GM21390 (cell line): ENCODE results near the gene AUTS2.

ENCODE experiments used
- ATAC-seq: cut with Tn5 transposase; IDR thresholded peaks from one replicate; pipeline ENCODE4 v1.9.1; 2021; ENCODE audit not compliant: unreplicated experiment

Gene AUTS2

DNA sequence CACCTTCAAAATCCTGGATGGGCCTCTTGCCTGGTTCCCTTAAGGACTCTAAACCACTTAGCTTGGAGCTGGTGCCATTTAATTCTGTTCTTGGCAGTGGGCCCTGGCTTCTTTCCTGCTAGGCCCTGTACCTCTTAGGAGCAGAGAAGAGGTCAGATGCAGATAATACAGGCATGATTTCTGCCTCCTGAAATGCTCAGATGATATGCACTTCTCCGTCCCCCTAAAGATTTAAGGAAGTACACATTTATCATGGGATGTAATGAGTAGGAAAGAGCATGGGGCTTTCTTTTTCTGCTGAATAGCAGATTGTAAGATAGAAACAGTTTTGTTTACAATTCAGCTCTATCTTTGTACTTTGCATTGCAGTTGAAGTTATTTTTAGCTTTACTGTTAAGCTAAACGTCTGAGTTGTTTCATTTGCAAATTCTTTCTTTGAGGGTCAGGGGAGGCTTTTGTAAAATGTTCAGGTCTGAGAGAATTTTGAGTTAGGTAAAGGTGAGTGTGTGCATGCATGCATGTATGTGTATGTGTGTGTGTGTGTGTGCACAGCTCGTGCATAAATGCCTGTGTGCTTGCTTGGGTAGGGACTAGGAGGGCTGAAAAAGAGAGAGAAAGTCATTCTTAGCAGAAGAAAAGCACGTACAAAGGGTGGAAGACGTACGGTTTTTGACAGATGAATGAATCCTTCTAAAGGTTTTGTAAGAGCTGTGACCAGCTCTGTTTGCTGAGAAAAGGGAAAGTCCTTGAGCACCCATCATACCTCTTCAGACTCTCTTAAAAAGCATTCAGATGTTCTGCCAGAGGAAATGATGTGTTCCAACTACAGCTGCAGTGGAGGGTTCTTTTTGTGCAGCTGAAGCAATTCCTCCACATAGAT is 364.2 kb downstream of the AUTS2 start:
- peak; percentile 53 for ATAC-seq

DNA sequence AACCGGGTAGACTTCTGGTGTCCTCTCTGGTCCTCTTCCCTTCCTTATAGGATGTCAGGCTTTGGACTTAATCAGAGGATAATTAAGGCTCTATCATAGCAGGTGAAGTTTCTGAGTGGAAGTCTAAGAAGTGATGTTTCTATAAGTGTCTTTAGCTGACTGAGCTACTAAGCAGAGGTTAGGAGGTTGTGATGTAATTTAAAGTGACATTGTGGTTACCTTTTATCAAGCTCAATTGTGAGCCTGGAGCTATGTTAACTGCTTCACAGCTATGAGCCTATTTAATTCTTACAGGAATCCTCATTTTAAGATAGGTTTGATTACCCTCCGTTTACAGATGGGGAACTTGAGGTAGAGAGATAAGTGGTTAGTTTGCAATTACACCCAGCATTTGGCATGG is 365.1 kb downstream of the AUTS2 start:
- ATAC-seq: no peak

DNA sequence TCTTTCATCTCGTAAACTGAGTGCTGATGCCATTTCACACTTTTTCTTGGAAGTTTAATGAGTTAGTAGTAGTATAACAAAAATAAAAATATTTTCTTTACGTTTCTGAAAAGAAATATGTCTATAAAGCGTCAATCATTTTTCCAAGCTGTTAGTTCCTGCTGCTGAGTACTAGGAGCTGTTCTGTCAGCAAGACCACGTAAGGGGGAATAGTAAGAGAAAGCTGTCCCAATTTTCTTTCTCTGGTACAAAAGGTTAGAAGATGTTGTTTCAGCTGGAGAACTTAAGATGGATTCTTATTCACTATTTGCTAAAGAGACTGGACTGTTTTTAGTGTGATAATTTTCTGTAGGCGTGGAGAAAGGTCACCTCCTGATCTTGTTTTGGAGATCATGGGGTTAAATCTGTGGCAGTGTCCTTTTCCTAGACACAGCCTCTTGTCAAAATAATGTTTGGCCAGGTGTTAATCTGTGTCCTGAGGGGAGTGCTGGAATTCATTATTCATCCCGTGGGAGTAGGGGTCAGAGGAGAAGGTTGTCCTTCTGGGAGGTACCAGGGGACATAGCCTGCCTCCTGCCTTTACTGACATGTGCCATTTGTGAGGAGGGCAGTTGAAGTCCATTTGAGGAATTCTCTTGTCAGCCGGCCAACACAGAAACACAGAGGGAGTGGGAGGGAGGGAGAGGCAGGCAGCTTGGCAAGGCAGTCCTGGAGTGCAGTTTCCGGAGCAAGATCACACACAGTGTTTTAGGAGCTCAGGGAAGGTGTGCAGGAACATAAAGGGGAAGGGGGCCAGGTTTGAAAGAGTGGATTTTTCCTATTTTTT is 368.7 kb downstream of the AUTS2 start:
- no peak for ATAC-seq

DNA sequence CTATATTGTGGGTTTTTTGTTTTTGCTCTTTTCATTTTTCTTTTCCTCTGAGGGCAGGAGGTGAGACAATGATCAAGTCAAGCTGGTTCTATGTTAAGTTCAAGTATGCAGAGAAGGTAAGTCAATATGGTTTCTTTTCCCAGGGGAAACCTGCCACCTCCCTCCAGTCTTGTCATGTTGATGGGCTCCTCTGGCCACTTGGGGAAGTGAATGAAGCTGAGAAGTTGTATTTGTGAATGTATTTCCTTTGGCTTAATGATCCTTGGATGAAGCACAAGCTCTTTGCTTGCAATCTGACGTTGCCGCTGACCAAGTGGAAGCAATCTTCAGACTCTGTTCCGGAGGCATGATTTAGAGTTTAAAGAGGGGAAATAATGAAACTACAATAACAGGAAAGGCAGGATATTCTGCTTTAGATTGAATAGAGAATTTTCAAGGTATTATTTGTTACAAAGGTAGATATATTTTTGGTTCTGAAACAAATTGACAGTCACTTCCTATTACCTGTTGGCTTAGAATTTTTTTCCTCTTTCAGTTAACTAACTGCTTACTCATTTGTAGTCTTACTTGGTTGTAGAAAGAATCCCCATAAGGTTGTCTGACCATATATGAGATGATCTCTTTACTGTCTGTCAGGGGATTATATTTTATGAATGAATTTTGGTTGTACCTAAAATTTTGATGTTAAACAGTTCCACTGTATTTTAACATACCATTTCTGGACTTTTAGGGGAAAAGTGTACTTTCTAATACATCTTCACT is 369.6 kb downstream of the AUTS2 start:
- ATAC-seq: peak; percentile 77

DNA sequence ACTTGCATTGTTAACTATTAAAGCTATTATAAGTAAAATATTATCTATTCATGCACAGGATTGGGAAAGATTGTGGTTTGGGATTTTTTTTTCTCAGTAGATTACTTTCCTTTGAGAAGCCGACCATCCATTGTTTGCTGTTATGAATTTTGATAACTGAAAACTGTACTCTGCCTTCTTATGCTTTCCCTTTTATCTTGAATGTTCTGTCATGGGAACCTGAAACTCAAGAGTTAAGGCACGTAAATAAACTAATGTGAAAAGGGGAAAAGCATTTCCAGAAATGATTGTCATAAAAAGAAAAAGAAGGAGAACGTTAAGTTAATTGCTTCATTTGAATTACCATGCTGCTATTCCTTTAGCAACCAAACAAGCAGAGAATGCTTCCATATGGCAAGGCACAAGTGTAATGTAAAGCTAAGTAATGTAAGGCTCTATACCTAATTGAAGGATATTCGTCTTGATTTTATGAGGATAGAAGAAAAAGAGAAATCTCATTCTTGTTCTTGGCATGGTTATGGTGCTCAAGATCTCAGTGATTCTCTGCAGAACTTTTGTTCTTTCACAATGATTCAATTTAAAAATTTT is 370.8 kb downstream of the AUTS2 start:
- no peak for ATAC-seq

DNA sequence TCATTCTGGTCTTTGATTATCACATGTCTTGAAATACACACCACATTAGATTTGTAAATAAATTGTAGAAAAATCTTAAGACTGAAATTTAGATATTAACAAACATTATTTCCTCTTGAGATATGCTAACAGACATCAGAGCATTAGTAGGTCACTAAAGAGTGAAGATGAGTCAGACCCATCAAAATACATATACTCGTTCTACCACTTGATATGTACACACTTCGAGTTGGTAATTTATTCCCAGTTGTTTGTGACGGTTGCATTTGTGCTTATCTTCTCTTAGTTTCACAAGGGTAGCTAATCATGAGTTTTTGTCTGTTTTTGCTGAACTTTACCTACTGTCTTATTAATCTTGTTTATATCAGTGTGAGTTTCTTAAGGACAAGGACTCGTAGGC is 383.4 kb downstream of the AUTS2 start:
- ATAC-seq: no peak

DNA sequence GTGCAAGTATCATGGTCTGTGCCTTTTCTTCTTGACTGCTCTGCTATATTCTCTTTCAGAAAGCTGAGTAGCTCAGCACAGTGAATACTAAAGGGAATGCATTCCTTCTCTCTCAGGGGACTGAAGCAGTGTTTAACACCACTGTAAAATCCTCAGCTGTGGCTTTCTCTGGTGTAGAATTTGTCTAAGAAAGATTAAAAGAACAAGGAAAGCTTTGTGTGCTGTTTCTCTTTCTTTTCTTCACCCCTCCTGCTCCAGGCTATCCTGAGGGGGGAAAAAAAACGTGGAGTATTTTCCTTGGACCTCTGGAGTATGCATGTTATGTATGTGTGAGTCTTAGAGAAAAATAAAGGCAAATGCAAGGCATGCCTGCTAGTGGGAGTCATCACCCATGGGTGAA is 383.9 kb downstream of the AUTS2 start:
- ATAC-seq: no peak

DNA sequence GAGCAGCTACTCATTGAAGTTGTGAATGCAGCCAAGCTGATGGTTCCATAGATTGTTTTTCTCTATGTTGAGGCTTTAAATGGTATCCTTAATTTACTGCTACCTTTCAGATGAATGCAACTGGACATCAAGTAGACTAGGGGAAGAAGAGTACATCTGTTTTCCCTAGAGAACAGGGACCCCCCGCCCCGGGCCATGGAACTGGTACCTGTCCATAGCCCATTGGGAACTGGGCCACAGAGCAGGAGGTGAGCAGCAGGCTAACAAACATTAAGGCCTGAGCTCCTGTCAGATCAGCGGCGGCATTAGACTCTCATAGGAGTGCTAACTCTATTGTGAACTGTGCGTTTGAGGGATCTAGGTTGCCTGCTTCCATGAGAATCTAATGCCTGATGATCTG is 391.3 kb downstream of the AUTS2 start:
- no peak for ATAC-seq

DNA sequence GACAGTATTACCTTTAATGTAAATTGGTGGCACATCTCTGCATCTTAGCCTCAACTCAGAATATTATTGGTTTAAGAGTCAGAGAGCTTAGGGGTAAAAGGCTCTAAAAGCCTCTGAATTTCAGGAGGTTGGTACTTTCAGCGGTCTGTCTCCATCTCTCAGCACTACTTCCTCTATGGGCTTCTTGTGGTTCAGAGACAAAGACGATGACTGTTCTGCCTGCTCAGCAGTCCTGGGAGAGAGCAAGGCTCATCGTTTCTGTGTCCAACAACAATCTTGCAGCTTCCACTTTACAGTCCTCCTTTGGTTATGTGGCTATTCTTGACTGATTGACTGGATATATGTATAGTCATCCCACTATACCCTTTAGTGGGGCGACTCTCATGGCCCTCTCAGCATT is 394.7 kb downstream of the AUTS2 start:
- ATAC-seq: peak; percentile 78

DNA sequence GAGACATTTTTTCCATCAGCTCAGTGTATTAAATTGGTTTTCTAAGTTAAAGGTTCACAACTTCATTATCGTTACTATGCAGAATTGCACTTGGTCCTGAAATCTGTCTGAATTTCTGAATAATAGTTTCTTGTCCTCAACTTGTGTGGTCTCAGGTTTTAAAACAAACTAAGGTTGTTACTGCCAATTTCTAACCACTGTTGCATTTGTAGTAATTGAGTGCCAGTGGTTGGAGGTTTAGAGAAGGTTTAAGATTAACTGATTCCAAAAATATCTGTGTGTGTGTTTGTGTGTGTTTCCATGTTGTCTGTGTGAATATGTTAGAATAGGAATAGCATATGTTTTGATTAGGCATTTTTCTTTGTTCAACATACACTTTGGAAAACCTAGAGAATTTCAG is 395.9 kb downstream of the AUTS2 start:
- ATAC-seq: no peak

DNA sequence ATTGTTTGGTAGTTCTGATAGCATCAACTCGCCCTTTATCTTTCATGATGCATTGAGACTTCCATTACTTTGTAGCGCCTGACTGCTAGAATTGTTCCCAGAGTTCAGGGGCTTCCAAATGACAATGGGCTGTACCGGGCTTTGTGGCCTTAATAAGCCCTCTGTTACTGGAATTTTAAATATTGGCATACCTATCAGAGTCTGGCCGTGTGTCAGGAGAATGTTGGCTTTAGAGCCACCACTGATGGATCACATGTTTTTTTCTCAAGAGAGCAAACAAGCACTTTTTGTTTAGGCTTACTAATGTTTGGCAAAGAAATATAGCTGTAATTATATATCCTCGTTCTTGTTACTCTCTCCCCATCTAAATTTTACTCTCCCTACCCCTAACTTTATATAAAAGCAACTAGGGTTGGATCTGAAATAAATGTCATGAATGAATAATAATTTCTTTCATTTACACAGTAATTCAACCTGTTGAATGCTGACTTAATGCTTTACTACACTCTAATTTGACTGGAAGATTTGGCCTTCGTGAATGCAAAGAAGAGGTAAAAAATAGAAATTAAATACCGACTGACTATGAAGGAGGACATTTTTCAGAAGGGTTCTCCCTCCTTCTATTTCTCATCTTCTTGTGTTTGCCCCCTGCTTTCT is 396.7 kb downstream of the AUTS2 start:
- no peak for ATAC-seq

DNA sequence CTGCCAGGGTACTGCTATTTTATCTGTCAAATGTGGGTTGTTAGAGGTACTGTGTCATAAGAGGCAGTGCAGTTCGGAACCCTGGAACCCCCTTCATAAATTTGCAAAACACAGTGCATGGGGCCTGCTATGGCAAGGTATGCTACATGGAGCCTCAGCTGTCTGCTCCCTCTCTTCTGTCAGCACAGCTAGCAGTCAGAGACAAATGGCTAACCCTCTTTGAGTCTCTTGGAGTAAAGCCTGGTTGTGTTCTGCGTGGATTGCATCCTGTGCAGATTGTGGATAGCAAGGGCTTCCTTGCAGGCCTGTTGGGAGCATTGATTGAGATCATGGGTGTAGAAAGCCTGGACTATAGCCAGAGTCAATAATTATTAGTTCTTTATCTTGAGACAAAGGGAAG is 397.8 kb downstream of the AUTS2 start:
- ATAC-seq: no peak

DNA sequence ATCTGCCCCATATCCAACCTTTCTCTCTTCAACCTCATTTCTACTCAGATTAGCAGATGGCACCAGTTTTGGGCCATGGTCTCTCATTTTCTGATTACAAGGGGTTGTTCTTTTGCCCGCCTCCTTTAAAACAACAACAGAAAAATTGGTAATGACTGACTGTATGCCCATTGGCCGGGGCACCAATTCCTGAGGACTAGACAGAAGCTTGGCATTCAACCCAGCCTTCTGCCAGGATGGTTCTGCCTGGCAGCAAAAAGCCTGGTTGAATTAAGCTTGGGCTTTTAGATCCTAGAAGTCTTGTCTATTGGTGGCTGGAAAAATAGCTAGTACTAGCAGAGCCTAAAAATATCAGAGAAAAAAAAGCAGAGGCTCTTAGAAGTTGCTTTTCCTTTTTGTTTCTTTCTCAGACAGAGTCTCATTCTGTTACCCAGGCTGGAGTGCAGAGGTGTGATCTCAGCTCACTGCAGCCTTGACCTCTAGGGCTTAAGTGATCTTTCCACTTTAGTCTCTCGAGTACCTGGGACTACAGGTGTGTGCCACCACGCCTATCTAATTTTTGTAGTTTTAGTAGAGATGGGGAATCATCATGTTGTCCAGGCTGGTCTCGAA is 402.6 kb downstream of the AUTS2 start:
- no peak for ATAC-seq

DNA sequence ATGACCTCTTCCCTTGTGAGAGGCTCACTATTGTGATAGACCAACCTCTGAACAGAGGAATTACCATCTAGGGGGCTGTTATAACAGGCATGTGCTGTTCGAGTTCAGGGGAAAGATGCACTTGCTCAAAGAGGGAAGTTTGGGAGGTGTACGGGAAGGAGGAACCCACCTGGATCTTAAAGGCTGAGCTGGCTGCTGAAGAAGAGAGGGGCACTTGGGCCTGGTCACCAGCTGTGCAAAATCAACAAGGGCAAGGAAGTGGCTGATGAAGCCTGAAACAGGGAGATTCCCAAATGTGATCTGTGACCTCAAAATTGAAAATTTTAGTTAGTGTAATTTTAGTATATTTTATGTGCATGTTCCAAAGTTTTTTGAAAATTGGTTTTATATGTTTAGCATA is 407.2 kb downstream of the AUTS2 start:
- ATAC-seq: no peak

DNA sequence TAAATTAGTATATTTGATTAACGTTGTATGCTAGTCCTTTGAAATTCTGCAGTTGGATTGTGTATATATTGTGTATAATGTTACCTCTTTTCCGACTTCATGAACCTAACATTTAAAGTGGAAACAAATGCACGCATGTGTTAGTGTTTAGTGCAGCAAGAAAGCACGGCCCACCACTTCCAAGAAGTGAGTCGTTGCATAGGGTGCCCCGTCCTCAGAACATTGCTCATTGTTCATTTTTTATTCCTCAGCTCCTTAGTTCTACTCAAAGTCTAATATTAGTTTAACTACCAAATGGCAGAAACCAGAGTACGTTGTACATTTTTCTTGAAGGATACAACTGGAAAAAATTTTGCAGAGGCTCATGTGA is 407.6 kb downstream of the AUTS2 start:
- ATAC-seq: no peak

DNA sequence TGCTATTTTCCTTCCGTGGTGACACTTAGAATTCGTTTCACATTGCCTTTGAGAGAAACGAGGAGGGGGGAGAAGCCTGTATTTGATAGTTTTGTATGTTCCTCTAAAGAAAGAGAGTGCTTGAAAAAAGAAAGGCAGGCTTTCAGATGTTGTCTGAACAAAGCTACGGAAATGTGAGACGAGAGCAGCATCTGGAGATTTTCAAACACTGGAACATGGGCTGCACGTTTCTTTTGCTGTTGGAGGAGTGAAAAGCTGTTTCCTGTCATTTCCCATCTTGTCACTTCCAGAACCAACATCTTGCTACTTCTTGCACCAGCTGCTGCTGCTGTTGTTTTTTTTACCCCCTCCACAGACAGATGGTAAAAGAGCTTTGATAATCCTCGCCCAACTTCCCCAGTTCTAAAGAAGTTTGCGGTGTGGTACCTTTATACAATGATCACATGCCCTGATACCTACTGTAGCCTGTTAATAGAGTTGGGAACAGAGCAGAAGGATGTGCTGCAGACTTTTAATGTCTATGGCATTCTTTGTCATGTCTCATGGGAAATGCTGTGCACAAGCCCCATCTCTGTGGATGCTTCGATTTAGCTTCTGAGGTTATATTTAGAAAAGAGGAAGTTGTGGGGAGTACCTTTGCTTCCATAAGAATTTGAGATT is 408.1 kb downstream of the AUTS2 start:
- ATAC-seq: no peak

DNA sequence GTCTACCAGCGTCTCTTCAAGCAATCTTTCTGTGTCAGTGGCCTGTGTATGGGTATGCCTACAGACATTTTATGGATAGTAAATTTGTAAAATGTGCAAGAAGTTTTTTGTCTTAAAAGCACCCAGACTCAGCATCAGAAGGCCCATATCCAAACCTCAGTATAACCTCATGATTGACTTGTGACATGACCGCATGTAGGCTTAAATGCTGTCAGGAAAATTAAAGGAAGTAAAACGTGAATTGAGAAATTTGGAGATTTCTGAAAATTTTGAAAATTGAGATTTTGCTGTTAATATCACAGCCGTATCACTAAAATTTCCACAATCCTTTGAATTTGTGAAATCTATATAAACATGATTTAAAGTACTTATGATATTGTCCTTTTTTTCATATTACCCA is 410.2 kb downstream of the AUTS2 start:
- no peak for ATAC-seq

DNA sequence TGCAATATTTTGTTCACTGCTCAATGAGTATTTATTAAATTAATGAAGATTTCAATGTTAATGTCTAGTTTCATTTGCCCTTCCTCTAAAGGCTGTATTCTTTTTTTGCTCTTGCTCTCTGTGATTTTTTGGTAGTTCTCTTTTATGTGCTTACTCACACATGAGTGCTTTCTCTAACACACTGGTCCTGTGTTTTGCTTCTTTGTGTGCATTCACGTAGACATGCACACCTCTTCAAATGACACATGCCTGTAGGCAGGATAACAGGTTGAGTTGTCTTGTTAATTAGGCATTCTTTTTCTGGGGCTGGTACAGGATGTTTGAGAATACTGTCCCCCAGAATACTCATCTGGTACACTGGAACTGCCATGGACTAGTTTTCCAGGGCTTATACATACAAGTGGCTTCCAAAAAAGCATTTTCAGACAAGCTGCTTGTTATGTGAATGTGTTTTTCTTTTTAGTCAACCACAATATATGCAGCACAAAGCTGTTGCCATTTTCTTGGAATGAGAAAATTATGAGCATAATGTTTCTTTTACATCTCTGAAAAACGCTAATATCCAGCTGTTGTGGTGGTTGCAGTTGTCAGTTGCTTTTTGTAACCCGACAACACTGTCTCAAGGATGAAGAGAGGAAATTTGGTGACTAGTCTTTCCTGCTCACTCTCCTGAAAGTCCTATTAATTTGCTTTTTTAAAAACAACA is 416.4 kb downstream of the AUTS2 start:
- ATAC-seq: no peak

DNA sequence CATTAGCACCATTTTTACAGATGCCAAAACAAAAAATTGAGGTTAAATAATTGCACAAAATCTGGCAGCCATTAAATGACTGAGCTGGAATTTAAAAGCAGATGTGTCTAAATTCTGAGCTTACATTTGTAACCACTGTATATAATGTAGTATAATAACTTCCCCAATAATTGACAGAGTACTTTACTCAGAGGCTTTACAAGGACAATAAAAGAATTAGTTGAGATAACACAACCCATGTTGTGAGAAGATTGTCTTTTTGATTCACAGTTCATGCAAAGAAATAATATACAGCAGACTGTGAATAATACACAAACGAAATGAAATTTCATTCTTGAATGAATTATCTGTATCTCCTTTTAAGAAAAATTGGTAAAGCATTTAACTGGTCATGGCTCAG is 417.1 kb downstream of the AUTS2 start:
- no peak for ATAC-seq
